OCI-LY3 (cell line): Measurements from ENCODE around the gene UNC5A.

Experiments used
- EZH2phosphoT487 ChIP-seq: fragments of 200-600 bp; shearing (Covaris generic); IDR thresholded peaks from 2 replicates; pipeline ENCODE4 v1.6.1; 2018; ENCODE audit warnings: antibody characterized with exemption, mixed run types, low read depth
- TF ChIP-seq, protein P1 (sequence below): fragments of 200-600, 300-600 bp; sonication (generic); IDR thresholded peaks from 2 replicates; pipeline ENCODE4 v1.5.1; 2014; ENCODE audit warnings: antibody characterized with exemption, low read length, low read depth

DNA sequence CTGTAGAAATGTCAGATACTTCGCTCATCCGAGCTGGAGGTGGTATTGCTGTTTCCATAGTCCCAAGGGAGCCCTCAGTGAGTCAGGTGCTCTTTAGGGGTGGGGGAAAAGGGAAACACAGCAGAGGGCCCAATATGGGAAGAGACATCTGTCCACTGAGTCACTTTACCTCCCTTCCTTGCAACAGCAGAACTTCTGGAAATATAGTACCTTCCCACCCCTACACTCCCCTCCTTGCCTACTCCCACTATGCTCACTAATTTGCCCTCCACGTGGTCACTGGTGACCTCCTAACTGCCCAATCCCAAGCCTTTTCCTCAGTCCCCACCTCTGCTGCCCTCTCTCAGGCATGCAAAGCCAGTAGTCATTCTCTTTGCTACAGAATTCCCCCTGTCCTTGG lies 86.9 kb downstream of the UNC5A start:
- TF ChIP-seq, protein P1, sequence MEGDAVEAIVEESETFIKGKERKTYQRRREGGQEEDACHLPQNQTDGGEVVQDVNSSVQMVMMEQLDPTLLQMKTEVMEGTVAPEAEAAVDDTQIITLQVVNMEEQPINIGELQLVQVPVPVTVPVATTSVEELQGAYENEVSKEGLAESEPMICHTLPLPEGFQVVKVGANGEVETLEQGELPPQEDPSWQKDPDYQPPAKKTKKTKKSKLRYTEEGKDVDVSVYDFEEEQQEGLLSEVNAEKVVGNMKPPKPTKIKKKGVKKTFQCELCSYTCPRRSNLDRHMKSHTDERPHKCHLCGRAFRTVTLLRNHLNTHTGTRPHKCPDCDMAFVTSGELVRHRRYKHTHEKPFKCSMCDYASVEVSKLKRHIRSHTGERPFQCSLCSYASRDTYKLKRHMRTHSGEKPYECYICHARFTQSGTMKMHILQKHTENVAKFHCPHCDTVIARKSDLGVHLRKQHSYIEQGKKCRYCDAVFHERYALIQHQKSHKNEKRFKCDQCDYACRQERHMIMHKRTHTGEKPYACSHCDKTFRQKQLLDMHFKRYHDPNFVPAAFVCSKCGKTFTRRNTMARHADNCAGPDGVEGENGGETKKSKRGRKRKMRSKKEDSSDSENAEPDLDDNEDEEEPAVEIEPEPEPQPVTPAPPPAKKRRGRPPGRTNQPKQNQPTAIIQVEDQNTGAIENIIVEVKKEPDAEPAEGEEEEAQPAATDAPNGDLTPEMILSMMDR, result no peak
- TF ChIP-seq EZH2phosphoT487, result no peak
